HepG2 (cell line): ENCODE measurements around the gene PHF10. TPM values are rescaled to one million over a fixed set of nuclear protein-coding genes. Genes with fewer than 3 reads are reported as not detected.

Experiments used
- AKAP8 ChIP-seq: sonication (generic); formaldehyde crosslinking; IDR thresholded peaks from 2 replicates; pipeline ENCODE4 v1.5.1; 2020; ENCODE audit warnings: mild to moderate bottlenecking, missing genetic modification reagents
- ESRRA ChIP-seq: sonication (generic); formaldehyde crosslinking; IDR thresholded peaks from 2 replicates; pipeline ENCODE4 v1.5.1; 2020; ENCODE audit warnings: mild to moderate bottlenecking, low read depth, missing genetic modification reagents
- GMEB1 ChIP-seq: sonication (generic); formaldehyde crosslinking; IDR thresholded peaks from 2 replicates; pipeline ENCODE4 v1.5.1; 2020; ENCODE audit warnings: missing genetic modification reagents, mild to moderate bottlenecking, borderline replicate concordance
- HBP1 ChIP-seq: IDR thresholded peaks from 2 replicates; pipeline ENCODE4 v1.6.1; 2016; ENCODE audit warnings: low read depth, control low read depth
- MAFG ChIP-seq: sonication (generic); formaldehyde crosslinking; IDR thresholded peaks from 2 replicates; pipeline ENCODE4 v1.5.1; 2020; ENCODE audit warnings: mild to moderate bottlenecking, missing genetic modification reagents
- MEF2D ChIP-seq: sonication (generic); formaldehyde crosslinking; IDR thresholded peaks from 2 replicates; pipeline ENCODE4 v1.5.1; 2020; ENCODE audit warnings: mild to moderate bottlenecking, missing genetic modification reagents
- MIER3 ChIP-seq: IDR thresholded peaks from 2 replicates; pipeline ENCODE4 v1.6.1; 2016; ENCODE audit warnings: missing compliant biosample characterization, borderline replicate concordance
- NAIF1 ChIP-seq: sonication (generic); formaldehyde crosslinking; IDR thresholded peaks from 2 replicates; pipeline ENCODE4 v1.5.0; 2020; ENCODE audit warnings: mild to moderate bottlenecking, missing genetic modification reagents, borderline replicate concordance
- NFRKB ChIP-seq: fragments of 450-650 bp; IDR thresholded peaks from 2 replicates; pipeline ENCODE4 v1.6.1; 2017
- NR2F2 ChIP-seq: IDR thresholded peaks from 2 replicates; pipeline ENCODE4 v1.6.1; 2012; ENCODE audit warnings: low read depth, inconsistent platforms, borderline replicate concordance
- PAWR ChIP-seq: sonication (generic); formaldehyde crosslinking; IDR thresholded peaks from 2 replicates; pipeline ENCODE4 v1.4.0; 2020; ENCODE audit warnings: missing genetic modification reagents, mild to moderate bottlenecking, borderline replicate concordance
- SOX6 ChIP-seq, 2 experiments: fragments of 450-650 bp in 1 of 2; sonication (generic) in 1 of 2; formaldehyde crosslinking in 1 of 2; IDR thresholded peaks; 2 replicates each; pipeline versions ENCODE4 v1.4.0 to v1.6.1; 2017 to 2020; ENCODE audit warnings: antibody characterized with exemption in 1 of 2, mild to moderate bottlenecking in 1 of 2, missing genetic modification reagents in 1 of 2
- STAT6 ChIP-seq: sonication (generic); formaldehyde crosslinking; IDR thresholded peaks from 2 replicates; pipeline ENCODE4 v1.4.0; 2020; ENCODE audit warnings: missing genetic modification reagents, mild to moderate bottlenecking, borderline replicate concordance
- ZBTB37 ChIP-seq: sonication (generic); formaldehyde crosslinking; IDR thresholded peaks from 2 replicates; pipeline ENCODE4 v1.4.0; 2020; ENCODE audit warnings: mild to moderate bottlenecking, missing genetic modification reagents
- ZC3H13 ChIP-seq: sonication (generic); formaldehyde crosslinking; IDR thresholded peaks from 2 replicates; pipeline ENCODE4 v1.8.1; 2023; ENCODE audit warnings: mild to moderate bottlenecking, missing genetic modification reagents, moderate library complexity
- ZNF383 ChIP-seq: sonication (generic); formaldehyde crosslinking; IDR thresholded peaks from 2 replicates; pipeline ENCODE4 v1.4.0; 2020; ENCODE audit warnings: missing genetic modification reagents, mild to moderate bottlenecking, borderline replicate concordance
- ZNF75D ChIP-seq: sonication (generic); formaldehyde crosslinking; IDR thresholded peaks from 2 replicates; pipeline ENCODE4 v1.8.1; 2023; ENCODE audit warnings: missing genetic modification reagents, mild to moderate bottlenecking, borderline replicate concordance
- polyA plus RNA-seq, 8 experiments: library from polyadenylated mRNA; depleted of rRNA in 3 of 8; stranded (reverse) in 7 of 8; unstranded in 1 of 8; fragments of >200 nt; fragmentation: Illumina TruSeq in 4 of 8; extraction: Trizol in 4 of 8; gene quantifications; 2 replicates each; pipeline versions ENCODE4 v1.2.1 to v1.2.3, GENCODE V29; 2011 to 2016; ENCODE audit warnings: low read depth in 4 of 8, missing spikeins in 1 of 8, mixed read lengths in 1 of 8; ENCODE audit not compliant: insufficient read depth in 1 of 8
- total RNA-seq, 5 experiments: library from RNA; depleted of rRNA; stranded (reverse); fragments of >200 nt; fragmentation: Illumina TruSeq; extraction: Trizol; gene quantifications; 2 replicates each; pipeline ENCODE4 v1.2.3, GENCODE V29; 2016; ENCODE audit warnings: low read depth in 1 of 5

PHF10 gene
- total and polyA plus RNA-seq, 2 of the 13 experiments (the other 11 are each of a cell fraction or from before 2014, with no cell fraction given), result 42.1 to 84.1 TPM

- TF ChIP-seq ZBTB37, result no peak
- 0 out of 2 replicates have a peak, but pooled peaks have one; percentile 4 for TF ChIP-seq NR2F2
- no peak for TF ChIP-seq NFRKB
- no peak for TF ChIP-seq AKAP8 (CRISPR knock-in tag)
- no peak for TF ChIP-seq HBP1 (CRISPR knock-in tag)
- TF ChIP-seq ZNF383 (CRISPR knock-in tag), result no peak
- TF ChIP-seq SOX6 (IDR thresholded peaks at IDR 0.05), result no peak
- peak; percentile 10; the same call in 1 of the 2 replicates for TF ChIP-seq SOX6 (CRISPR knock-in tag; IDR thresholded peaks at IDR 0.05)
- TF ChIP-seq PAWR (CRISPR knock-in tag), result 0 out of 2 replicates have a peak, but pooled peaks have one; percentile 71
- TF ChIP-seq GMEB1 (CRISPR knock-in tag), result 0 out of 2 replicates have a peak, but pooled peaks have one; percentile 6
- peak; percentile 9; the same call in 1 of the 2 replicates for TF ChIP-seq ESRRA (CRISPR knock-in tag)
- TF ChIP-seq STAT6 (CRISPR knock-in tag), result 0 out of 2 replicates have a peak, but pooled peaks have one; percentile 54
- no peak for TF ChIP-seq NAIF1 (CRISPR knock-in tag)
- 0 out of 2 replicates have a peak, but pooled peaks have one; percentile 9 for TF ChIP-seq MEF2D (CRISPR knock-in tag)
- TF ChIP-seq ZC3H13 (CRISPR knock-in tag), result peak; percentile 43; the same call in 1 of the 2 replicates
- TF ChIP-seq ZNF75D (CRISPR knock-in tag), result no peak
- no peak for TF ChIP-seq MAFG (CRISPR knock-in tag)
- no peak for TF ChIP-seq MIER3 (CRISPR knock-in tag)
Measured at GRCh38 chr6:169726049-169726400, 1.7 kb upstream of the PHF10 start (continued).
